ENCODE results near the gene PLCL2.

PLCL2 gene

GRCh38 chr3:16848007-16848406 lies 36.7 kb upstream of the PLCL2 start:
- Histone ChIP-seq H3K9me3 (replicated peaks; ENCODE audit: insufficient read depth, low read length) (no peaks in the 10 kb centered on the region), H4K20me1 (ENCODE audit: insufficient read depth, low read length) (no peaks in the 10 kb centered on the region), H3K4me1 (ENCODE audit: low read length) (peaks cover 18% of the 10 kb centered on the region), H3K27ac (ENCODE audit: low read length) (no peak overlapping the region), H3K4me3 (ENCODE audit: low read length) (no peak overlapping the region), H3K27me3 (replicated peaks; ENCODE audit: insufficient read depth, low read length) (no peaks in the 10 kb centered on the region), H3K36me3 (replicated peaks; ENCODE audit: insufficient read depth, low read length) (no peaks in the 10 kb centered on the region), H3K9me2 (replicated peaks; ENCODE audit: insufficient read depth, low read length) (no peaks in the 10 kb centered on the region), H3K79me2 (ENCODE audit: low read length) (no peaks in the 10 kb centered on the region), H3K4me2 (ENCODE audit: low read depth, low read length) (no peak overlapping the region), H2AFZ (ENCODE audit: low read length) (no peak overlapping the region), H3F3A (ENCODE audit: insufficient read depth, low read length) (peaks cover 7% of the 10 kb centered on the region), H3K9ac (ENCODE audit: low read length) (no peak overlapping the region)
- no peak for TF ChIP-seq EZH2 (optimal IDR thresholded peaks at IDR 0.05; ENCODE audit: low read depth, low read length)
- TF ChIP-seq EZH2phosphoT487 (IDR thresholded peaks at IDR 0.05; ENCODE audit: low read length): no peak
- TF ChIP-seq CTCF (IDR thresholded peaks at IDR 0.05; ENCODE audit: low read length): no peak
- no peak for DNase-seq

GRCh38 chr3:16849229-16849628 lies 35.5 kb upstream of the PLCL2 start:
- Histone ChIP-seq H3K4me1 (ENCODE audit: low read length) (peaks cover 9% of the 10 kb centered on the region), H3K36me3 (replicated peaks; ENCODE audit: insufficient read depth, low read length) (no peaks in the 10 kb centered on the region), H3K79me2 (ENCODE audit: low read length) (no peaks in the 10 kb centered on the region), H3K27me3 (replicated peaks; ENCODE audit: insufficient read depth, low read length) (no peaks in the 10 kb centered on the region), H2AFZ (ENCODE audit: low read length) (no peak overlapping the region), H3K27ac (ENCODE audit: low read length) (peak overlapping the region; percentile 28; the same call in 1 of the 2 replicates), H3K9me2 (replicated peaks; ENCODE audit: insufficient read depth, low read length) (no peaks in the 10 kb centered on the region), H3K9ac (ENCODE audit: low read length) (no peak overlapping the region; the same call in 1 of the 2 replicates), H3F3A (ENCODE audit: insufficient read depth, low read length) (no peaks in the 10 kb centered on the region), H4K20me1 (ENCODE audit: insufficient read depth, low read length) (no peaks in the 10 kb centered on the region), H3K4me2 (ENCODE audit: low read depth, low read length) (peak overlapping the region; percentile 33; the same call in 1 of the 2 replicates), H3K9me3 (replicated peaks; ENCODE audit: insufficient read depth, low read length) (no peaks in the 10 kb centered on the region), H3K4me3 (ENCODE audit: low read length) (no peak overlapping the region)
- TF ChIP-seq CTCF (IDR thresholded peaks at IDR 0.05; ENCODE audit: low read length): no peak
- no peak for TF ChIP-seq EZH2phosphoT487 (IDR thresholded peaks at IDR 0.05; ENCODE audit: low read length)
- TF ChIP-seq EZH2 (optimal IDR thresholded peaks at IDR 0.05; ENCODE audit: low read depth, low read length): no peak
- peak; percentile 43 for DNase-seq

- no peak overlapping the region for H2AFZ ChIP-seq (ENCODE audit: low read length)
Observed at GRCh38 chr3:16849795-16850194, 35.0 kb upstream of the PLCL2 start.

More at GRCh38 chr3:16849795-16850194, 35.0 kb upstream of the PLCL2 start:
- Histone ChIP-seq H3K36me3 (replicated peaks; ENCODE audit: insufficient read depth, low read length) (no peaks in the 10 kb centered on the region), H3K9me2 (replicated peaks; ENCODE audit: insufficient read depth, low read length) (no peaks in the 10 kb centered on the region), H3K9ac (ENCODE audit: low read length) (no peak overlapping the region; the same call in 1 of the 2 replicates), H3K4me3 (ENCODE audit: low read length) (no peak overlapping the region), H3K79me2 (ENCODE audit: low read length) (no peaks in the 10 kb centered on the region), H3K4me2 (ENCODE audit: low read depth, low read length) (peak overlapping the region; percentile 33; the same call in 1 of the 2 replicates), H3K27ac (ENCODE audit: low read length) (peak overlapping the region; percentile 28; the same call in 1 of the 2 replicates), H3F3A (ENCODE audit: insufficient read depth, low read length) (no peaks in the 10 kb centered on the region), H4K20me1 (ENCODE audit: insufficient read depth, low read length) (no peaks in the 10 kb centered on the region), H3K27me3 (replicated peaks; ENCODE audit: insufficient read depth, low read length) (no peaks in the 10 kb centered on the region), H3K4me1 (ENCODE audit: low read length) (peaks cover 9% of the 10 kb centered on the region), H3K9me3 (replicated peaks; ENCODE audit: insufficient read depth, low read length) (no peaks in the 10 kb centered on the region)
- no peak for TF ChIP-seq EZH2phosphoT487 (IDR thresholded peaks at IDR 0.05; ENCODE audit: low read length)
- TF ChIP-seq EZH2 (optimal IDR thresholded peaks at IDR 0.05; ENCODE audit: low read depth, low read length): no peak
- TF ChIP-seq CTCF (IDR thresholded peaks at IDR 0.05; ENCODE audit: low read length): no peak
- no peak for DNase-seq
